Panc1 (cell line): ENCODE measurements around the gene IDE. TPM values are rescaled to one million over a fixed set of nuclear protein-coding genes. Genes with fewer than 3 reads are reported as not detected.

Source experiments
- ATAC-seq: fragments of 200-7000 bp; cut with Tn5 transposase; 2 replicates; pipeline ENCODE4 v1.9.1; 2020; ENCODE audit warnings: mild to moderate bottlenecking, moderate library complexity
- BruUV-seq: library from RNA; stranded (reverse); fragments of 400-500 nt; replicated peaks from 2 replicates; lab custom pipeline; 2021; lab: Mats Ljungman, UMichigan
- CTCF ChIA-PET: fragments of 300-600 bp; sonication (Branson Sonifier 250); formaldehyde crosslinking; loops from one replicate; lab custom pipeline; 2022; ENCODE audit warnings: antibody characterized with exemption; lab: Charles Lee
- POLR2A ChIA-PET: fragments of 300-600 bp; sonication (Branson Sonifier 250); formaldehyde crosslinking; loops from one replicate; lab custom pipeline; 2022; ENCODE audit warnings: antibody characterized with exemption; lab: Charles Lee
- DNase-seq: peaks from one replicate; pipeline ENCODE4 v3.0.0-alpha.2; 2010; ENCODE audit warnings: low read depth, low spot score
- H3K27ac ChIP-seq: 2 replicates; pipeline ENCODE4 v1.5.1; 2011; ENCODE audit warnings: mild to moderate bottlenecking, low read length, inconsistent platforms
- H3K27me3 ChIP-seq: fragments of 200-500 bp; sonication (Bioruptor generic); 2 replicates; pipeline ENCODE4 v1.6.0; 2014; ENCODE audit warnings: low read length, inconsistent platforms; ENCODE audit not compliant: control insufficient read depth, insufficient read depth
- H3K36me3 ChIP-seq: fragments of 200-500 bp; sonication (Bioruptor generic); 2 replicates; pipeline ENCODE4 v1.5.1; 2014; ENCODE audit warnings: inconsistent platforms, mild to moderate bottlenecking, low read length, moderate library complexity; ENCODE audit not compliant: control insufficient read depth, insufficient read depth
- H3K4me1 ChIP-seq: 2 replicates; pipeline ENCODE4 v1.5.1; 2011; ENCODE audit warnings: inconsistent platforms, mild to moderate bottlenecking, low read length, moderate library complexity; ENCODE audit not compliant: control insufficient read depth, insufficient read depth
- H3K4me3 ChIP-seq, 2 experiments: 2 replicates each; pipeline ENCODE4 v1.5.1; 2011 to 2012; ENCODE audit warnings: low read depth in 2 of 2, low read length in 2 of 2, mild to moderate bottlenecking in 2 of 2, inconsistent platforms in 1 of 2, moderate library complexity in 1 of 2
- H3K9me3 ChIP-seq: fragments of 200-500 bp; sonication (Bioruptor generic); 2 replicates; pipeline ENCODE4 v1.5.1; 2014; ENCODE audit warnings: low read depth, mild to moderate bottlenecking, inconsistent platforms, low read length, moderate library complexity; ENCODE audit not compliant: control insufficient read depth, insufficient read depth
- POLR2AphosphoS5 ChIP-seq: IDR thresholded peaks from 2 replicates; pipeline ENCODE4 v1.6.1; 2012; ENCODE audit warnings: mild to moderate bottlenecking, low read depth, low read length, moderate library complexity
- SIN3A ChIP-seq: IDR thresholded peaks from 2 replicates; pipeline ENCODE4 v1.6.1; 2012; ENCODE audit warnings: low read depth, mild to moderate bottlenecking, low read length, moderate library complexity, borderline replicate concordance; ENCODE audit not compliant: insufficient read depth
- TCF7L2 ChIP-seq: IDR thresholded peaks from 2 replicates; pipeline ENCODE4 v1.6.1; 2011; ENCODE audit warnings: mild to moderate bottlenecking, low read depth, low read length, inconsistent platforms
- in situ Hi-C: cut with HindIII; loops from 2 replicates; pipeline ENCODE4 v1.10.0; 2016; ENCODE audit warnings: low sequenced_read_pairs, low pct_unique_long_range_greater_than_20kb
- intact Hi-C: fragments of 100-400 bp; cut with micrococcal nuclease; formaldehyde crosslinking; loops from one replicate; pipeline ENCODE4 v1.10.0; 2022; ENCODE audit not compliant: unreplicated experiment
- total RNA-seq: library from RNA; stranded (reverse); gene quantifications from one replicate; pipeline ENCODE4 v1.2.1, GENCODE V29; 2021; ENCODE audit not compliant: unreplicated experiment
- TF ChIP-seq, protein P1 (sequence below), 2 experiments: IDR thresholded peaks; 2 replicates each; pipeline ENCODE4 v1.6.1; 2011 to 2012; ENCODE audit warnings: low read depth in 2 of 2, control low read depth in 1 of 2, low read length in 1 of 2, mild to moderate bottlenecking in 1 of 2, moderate library complexity in 1 of 2; ENCODE audit not compliant: insufficient read depth in 1 of 2
- TF ChIP-seq, protein P2 (sequence below): fragments of 450-650 bp; IDR thresholded peaks from 2 replicates; pipeline ENCODE4 v1.5.1; 2017; ENCODE audit warnings: mild to moderate bottlenecking

Gene IDE
- total RNA-seq, 1 experiment from 2014 or later, result 79.0 TPM

- no peak for ATAC-seq
Measured at GRCh38 chr10:92480413-92480812, 93.5 kb downstream of the IDE start.

DNA sequence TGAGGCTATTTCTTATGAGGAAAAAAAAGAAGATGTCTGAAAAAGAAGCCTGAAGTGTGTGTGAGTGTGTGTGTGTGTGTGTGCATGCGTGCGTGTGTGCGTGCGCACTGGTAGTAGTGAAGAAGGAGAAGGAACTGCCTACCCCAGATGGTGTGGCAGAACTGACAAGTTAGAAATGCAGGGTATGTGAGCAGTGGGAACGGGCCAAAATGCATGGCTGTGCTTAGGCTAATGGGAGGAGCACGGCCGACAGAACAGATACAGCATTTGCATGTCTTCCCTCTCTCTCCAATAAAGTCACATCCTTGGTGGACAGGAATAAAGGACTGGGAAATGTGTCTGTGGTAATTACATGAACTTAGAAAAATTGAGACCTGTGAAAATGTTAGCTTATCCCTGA is 94.3 kb downstream of the IDE start:
- H3K36me3 ChIP-seq, result peaks cover 18% of the 10 kb centered on the region
- H3K9me3 ChIP-seq, result no peaks in the 10 kb centered on the region
- ChIA-PET CTCF (no interaction called here), POLR2A (no interaction called here)
- BruUV-seq, result no TSS peak
- no peak for TF ChIP-seq POLR2AphosphoS5
- TF ChIP-seq, protein P1, sequence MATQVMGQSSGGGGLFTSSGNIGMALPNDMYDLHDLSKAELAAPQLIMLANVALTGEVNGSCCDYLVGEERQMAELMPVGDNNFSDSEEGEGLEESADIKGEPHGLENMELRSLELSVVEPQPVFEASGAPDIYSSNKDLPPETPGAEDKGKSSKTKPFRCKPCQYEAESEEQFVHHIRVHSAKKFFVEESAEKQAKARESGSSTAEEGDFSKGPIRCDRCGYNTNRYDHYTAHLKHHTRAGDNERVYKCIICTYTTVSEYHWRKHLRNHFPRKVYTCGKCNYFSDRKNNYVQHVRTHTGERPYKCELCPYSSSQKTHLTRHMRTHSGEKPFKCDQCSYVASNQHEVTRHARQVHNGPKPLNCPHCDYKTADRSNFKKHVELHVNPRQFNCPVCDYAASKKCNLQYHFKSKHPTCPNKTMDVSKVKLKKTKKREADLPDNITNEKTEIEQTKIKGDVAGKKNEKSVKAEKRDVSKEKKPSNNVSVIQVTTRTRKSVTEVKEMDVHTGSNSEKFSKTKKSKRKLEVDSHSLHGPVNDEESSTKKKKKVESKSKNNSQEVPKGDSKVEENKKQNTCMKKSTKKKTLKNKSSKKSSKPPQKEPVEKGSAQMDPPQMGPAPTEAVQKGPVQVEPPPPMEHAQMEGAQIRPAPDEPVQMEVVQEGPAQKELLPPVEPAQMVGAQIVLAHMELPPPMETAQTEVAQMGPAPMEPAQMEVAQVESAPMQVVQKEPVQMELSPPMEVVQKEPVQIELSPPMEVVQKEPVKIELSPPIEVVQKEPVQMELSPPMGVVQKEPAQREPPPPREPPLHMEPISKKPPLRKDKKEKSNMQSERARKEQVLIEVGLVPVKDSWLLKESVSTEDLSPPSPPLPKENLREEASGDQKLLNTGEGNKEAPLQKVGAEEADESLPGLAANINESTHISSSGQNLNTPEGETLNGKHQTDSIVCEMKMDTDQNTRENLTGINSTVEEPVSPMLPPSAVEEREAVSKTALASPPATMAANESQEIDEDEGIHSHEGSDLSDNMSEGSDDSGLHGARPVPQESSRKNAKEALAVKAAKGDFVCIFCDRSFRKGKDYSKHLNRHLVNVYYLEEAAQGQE (IDR thresholded peaks at IDR 0.05; ENCODE audit: insufficient read depth in 1 of 2, low read depth in 2 of 2, low read length in 1 of 2), result no peak
- no peak for TF ChIP-seq SIN3A
- TF ChIP-seq TCF7L2, result no peak
- TF ChIP-seq, protein P2, sequence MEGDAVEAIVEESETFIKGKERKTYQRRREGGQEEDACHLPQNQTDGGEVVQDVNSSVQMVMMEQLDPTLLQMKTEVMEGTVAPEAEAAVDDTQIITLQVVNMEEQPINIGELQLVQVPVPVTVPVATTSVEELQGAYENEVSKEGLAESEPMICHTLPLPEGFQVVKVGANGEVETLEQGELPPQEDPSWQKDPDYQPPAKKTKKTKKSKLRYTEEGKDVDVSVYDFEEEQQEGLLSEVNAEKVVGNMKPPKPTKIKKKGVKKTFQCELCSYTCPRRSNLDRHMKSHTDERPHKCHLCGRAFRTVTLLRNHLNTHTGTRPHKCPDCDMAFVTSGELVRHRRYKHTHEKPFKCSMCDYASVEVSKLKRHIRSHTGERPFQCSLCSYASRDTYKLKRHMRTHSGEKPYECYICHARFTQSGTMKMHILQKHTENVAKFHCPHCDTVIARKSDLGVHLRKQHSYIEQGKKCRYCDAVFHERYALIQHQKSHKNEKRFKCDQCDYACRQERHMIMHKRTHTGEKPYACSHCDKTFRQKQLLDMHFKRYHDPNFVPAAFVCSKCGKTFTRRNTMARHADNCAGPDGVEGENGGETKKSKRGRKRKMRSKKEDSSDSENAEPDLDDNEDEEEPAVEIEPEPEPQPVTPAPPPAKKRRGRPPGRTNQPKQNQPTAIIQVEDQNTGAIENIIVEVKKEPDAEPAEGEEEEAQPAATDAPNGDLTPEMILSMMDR, result no peak
- intact Hi-C loops (no loop called here), in situ Hi-C loops (no loop called here)
- no peak overlapping the region for H3K27ac ChIP-seq
- no peak for DNase-seq
- no peak overlapping the region for H3K4me3 ChIP-seq
- H3K4me1 ChIP-seq, result no peaks in the 10 kb centered on the region
- no peaks in the 10 kb centered on the region for H3K27me3 ChIP-seq
- ATAC-seq, result no peak

More at GRCh38 chr10:92480413-92480812, 93.5 kb downstream of the IDE start:
- H3K27me3 ChIP-seq, result no peaks in the 10 kb centered on the region
- no peak for TF ChIP-seq POLR2AphosphoS5
- TF ChIP-seq TCF7L2, result no peak
- TF ChIP-seq, protein P1 (IDR thresholded peaks at IDR 0.05; ENCODE audit: insufficient read depth in 1 of 2, low read depth in 2 of 2, low read length in 1 of 2), result no peak
- no peak for TF ChIP-seq SIN3A
- TF ChIP-seq, protein P2, result no peak
- ChIA-PET CTCF (no interaction called here), POLR2A (interaction anchor here (0.5 kb wide), 1 partner anchor 313 kb away, joined by 3 read pairs; no protein-coding TSS in a partner anchor)
- no peak overlapping the region for H3K27ac ChIP-seq
- H3K4me3 ChIP-seq, result no peak overlapping the region
- H3K36me3 ChIP-seq, result peaks cover 15% of the 10 kb centered on the region
- intact Hi-C loops, result no loop called here
- in situ Hi-C loops, result no loop called here
- H3K9me3 ChIP-seq, result no peaks in the 10 kb centered on the region
- BruUV-seq, result no TSS peak
- no peak for DNase-seq
- no peaks in the 10 kb centered on the region for H3K4me1 ChIP-seq
